ENCODE measurements around the gene DMGDH.
A peak's percentile ranks its signal among the peaks of the same experiment; 100 is the strongest.

DMGDH gene

DNA sequence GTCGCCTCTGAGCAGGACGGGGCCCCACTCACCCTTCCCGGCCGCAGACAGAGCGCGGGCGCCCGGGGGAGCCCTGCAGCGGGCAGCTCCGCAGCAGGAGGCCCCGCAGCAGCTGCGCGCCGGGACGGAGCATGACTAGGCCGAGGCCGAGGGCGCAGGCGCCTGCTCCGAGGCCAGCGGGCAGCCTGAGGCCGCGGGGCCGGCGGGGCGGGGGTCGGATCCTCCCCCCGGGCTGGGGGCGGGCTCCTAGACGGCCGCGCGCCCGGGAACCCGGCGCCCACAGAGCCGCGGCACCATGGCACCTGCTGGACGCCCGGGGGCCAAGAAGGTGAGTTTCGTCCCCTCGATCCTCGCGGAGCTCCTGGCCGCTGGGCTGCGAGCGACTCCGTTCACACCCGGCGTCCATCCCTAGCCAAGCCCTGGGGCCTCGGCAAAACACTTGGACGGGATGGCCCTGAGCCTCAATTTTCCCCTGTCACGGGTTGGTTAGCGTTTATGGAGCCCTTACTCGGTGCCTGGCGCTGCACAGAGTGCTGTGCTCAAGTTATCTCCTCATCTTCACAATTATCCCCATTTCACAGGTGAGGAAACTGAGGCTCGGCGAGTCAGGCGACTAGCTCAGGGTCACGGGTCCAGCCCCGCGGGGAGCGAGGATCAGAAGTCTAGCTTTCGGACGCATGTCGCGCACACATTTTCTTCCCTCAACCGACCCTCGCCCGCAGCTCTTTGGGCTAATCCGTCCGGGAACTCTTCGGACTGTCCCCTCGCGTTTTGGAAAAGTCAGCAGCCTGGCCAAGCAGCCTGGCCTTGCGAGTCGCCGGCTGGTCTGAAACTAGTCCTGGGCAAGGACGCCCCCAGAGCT is at the start of gene DMGDH, which contains the start of gene BHMT2:
TSS of gene DMGDH (minus strand) at position 187 of the 862 bp plus-strand sequence. CDS start at position 133, 54 bp downstream.
TSS of gene BHMT2 (plus strand) at position 280 of the 862 bp plus-strand sequence. CDS start at position 296, 16 bp downstream.
- peak; percentile 7 to 40 for DNase-seq
- TF ChIP-seq POLR2A (IDR thresholded peaks at IDR 0.05; ENCODE audit: low read length), result no peak
- no peak for TF ChIP-seq GATA1 (IDR thresholded peaks at IDR 0.05; ENCODE audit: low read depth, low read length)

DNA sequence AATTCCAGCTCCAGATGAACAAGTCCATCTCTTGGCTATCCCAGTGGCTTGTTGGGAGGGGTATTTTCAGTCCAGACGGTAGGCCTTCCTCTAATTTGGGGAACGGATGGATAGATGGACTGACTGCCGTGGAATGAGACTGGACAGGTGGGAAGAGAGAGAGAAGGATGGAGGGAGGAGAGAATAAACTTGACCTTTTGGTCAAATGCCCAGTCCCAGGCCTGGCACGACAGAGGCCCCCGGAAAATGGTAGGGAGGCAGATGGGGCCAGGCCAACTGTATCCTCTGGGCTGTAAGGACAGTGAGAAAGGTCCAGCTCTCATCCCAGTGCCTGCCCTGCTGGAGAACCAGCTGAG is 43.2 kb upstream of the DMGDH start:
- no peak for TF ChIP-seq GATA1 (IDR thresholded peaks at IDR 0.05; ENCODE audit: low read depth, low read length)
- no peak for TF ChIP-seq POLR2A (IDR thresholded peaks at IDR 0.05; ENCODE audit: low read length)
- no peak for DNase-seq

GRCh38 chr5:79111960-79112702 is 42.7 kb upstream of the DMGDH start:
- no peak for DNase-seq
- TF ChIP-seq POLR2A (IDR thresholded peaks at IDR 0.05; ENCODE audit: low read length) (no peak), GATA1 (IDR thresholded peaks at IDR 0.05; ENCODE audit: low read depth, low read length) (no peak)

GRCh38 chr5:79111387-79111959 is 42.0 kb upstream of the DMGDH start, which contains the start of gene BHMT:
TSS of gene BHMT (plus strand) at chr5:79111809. CDS start at chr5:79111886, 77 bp downstream.
- TF ChIP-seq GATA1 (IDR thresholded peaks at IDR 0.05; ENCODE audit: low read depth, low read length) (no peak), POLR2A (IDR thresholded peaks at IDR 0.05; ENCODE audit: low read length) (no peak)
- DNase-seq, result peak in 1 of 2 experiments; percentile 20

DNA sequence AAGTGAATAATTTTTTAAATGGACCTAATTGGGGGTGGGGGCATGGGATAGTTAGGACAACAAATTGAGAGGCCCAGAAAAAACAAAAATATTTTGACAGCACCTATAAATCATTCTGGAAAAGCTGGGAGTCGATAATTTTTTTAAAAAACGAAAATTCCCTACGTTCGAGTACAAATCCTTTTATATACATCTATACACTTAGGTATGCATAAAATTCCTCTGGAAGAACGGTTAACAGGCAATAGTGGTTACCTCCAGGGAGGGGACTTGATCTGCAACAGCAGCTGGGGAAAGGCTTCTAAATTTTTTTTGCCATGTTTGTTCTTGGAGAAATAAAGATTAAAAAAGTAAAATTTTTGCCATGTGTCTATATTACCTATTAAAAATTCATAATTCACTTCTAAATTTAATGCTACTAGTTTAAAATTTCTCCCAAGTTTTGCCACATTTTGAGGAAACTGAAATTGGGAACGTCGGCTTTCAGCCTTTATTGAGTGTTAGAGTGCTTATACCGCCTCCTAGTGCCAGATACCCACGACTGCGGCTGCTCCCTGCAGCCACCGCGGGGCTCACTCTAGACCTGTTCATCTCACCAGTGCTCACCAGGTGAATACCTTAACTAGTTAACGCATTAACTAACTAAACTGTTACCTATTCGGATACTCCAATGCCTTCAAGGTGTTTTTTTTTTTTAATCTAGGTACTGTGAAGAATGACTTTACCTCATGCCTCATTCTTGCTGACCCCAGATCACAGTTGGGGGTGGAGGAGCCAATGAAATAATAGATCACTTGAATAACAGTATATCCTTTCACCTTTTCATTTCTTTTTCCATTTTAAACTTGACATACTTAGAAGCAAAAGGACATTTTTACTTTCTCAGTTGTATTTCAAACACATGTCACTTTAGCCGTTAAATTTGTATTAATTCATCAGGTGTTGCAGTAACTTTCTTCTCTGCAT is 40.3 kb upstream of the DMGDH start:
- DNase-seq, result peak; percentile 39 to 60
- TF ChIP-seq GATA1 (IDR thresholded peaks at IDR 0.05; ENCODE audit: low read depth, low read length) (no peak), POLR2A (IDR thresholded peaks at IDR 0.05; ENCODE audit: low read length) (no peak)

DNA sequence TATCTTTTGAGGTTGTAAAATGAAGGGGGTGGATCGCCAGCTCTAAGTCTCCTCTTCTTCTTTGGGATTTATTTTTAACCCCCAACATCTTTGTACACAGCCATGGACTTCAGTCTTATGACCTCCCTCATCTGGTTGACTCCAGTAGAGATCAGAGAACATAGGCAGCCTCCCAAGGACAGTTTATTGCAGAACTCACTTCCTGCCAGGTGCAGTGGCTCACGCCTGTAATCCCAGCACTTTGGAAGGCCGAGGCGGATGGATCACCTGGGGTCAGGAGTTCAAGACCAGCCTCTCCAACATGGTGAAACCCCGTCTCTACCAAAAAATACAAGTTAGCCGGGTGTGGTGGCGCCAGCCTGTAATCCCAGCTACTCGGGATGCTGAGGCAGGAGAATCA is 39.3 kb upstream of the DMGDH start:
- TF ChIP-seq GATA1 (IDR thresholded peaks at IDR 0.05; ENCODE audit: low read depth, low read length), result no peak
- no peak for TF ChIP-seq POLR2A (IDR thresholded peaks at IDR 0.05; ENCODE audit: low read length)
- DNase-seq, result no peak

GRCh38 chr5:79108086-79108485 is 38.6 kb upstream of the DMGDH start:
- DNase-seq, result no peak
- TF ChIP-seq POLR2A (IDR thresholded peaks at IDR 0.05; ENCODE audit: low read length) (no peak), GATA1 (IDR thresholded peaks at IDR 0.05; ENCODE audit: low read depth, low read length) (no peak)

DNA sequence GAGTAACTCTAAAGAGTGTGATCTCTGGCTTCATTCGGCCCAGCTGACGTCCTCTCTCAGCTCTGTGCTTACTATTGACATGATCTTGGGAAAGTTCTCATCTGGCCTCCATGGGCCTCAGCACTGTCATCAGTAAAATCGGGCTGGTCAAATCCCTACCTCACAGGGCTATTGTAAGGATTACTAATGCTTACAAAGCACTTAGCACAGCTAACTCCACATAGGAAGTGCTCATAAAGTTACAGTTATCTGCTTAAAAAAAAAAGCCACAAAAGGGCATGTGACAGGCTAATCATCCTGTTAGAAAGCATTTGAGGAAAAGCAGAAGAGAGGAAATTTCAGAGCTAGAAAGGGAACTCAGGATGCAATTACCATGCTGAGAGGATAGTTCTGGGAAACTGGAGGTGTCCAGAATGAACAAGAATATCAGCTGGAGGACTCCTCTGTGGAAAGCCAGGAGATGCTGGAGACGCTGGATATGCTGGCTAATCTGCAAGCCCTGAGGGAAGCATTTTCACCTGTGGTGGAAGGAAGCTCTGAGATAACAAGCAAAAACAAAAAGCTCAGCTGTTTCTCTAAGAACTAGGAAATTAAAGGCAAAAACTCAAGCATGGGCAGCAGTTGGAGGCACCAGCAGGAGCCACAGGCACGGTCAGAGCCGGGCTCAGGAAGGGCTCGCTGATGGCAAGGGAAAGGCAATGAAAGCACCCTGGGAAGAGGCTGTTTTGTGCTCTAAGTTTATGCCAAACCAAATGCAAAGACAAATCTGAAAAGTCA is 37.7 kb upstream of the DMGDH start:
- no peak for DNase-seq
- no peak for TF ChIP-seq POLR2A (IDR thresholded peaks at IDR 0.05; ENCODE audit: low read length)
- no peak for TF ChIP-seq GATA1 (IDR thresholded peaks at IDR 0.05; ENCODE audit: low read depth, low read length)

DNA sequence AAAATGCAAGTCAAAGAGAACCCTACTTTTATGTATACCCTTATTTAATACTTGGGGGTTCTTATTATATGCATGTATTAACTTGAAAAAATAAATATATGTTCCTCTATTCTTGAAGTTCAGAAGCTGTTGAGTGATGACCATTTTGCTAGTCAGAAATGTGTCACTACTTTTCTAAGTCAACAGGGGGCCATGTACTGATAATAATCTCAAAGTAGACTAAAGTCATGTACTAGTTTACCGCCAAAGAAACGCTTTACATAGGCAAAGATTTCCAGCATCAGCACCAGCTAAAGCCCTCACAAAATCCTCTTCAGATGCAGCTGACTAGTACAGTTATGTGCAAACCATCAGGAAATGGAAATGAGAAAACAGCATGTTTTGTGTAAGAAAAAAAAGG is 36.4 kb upstream of the DMGDH start:
- no peak for TF ChIP-seq POLR2A (IDR thresholded peaks at IDR 0.05; ENCODE audit: low read length)
- no peak for TF ChIP-seq GATA1 (IDR thresholded peaks at IDR 0.05; ENCODE audit: low read depth, low read length)
- peak; percentile 8 to 14 for DNase-seq

DNA sequence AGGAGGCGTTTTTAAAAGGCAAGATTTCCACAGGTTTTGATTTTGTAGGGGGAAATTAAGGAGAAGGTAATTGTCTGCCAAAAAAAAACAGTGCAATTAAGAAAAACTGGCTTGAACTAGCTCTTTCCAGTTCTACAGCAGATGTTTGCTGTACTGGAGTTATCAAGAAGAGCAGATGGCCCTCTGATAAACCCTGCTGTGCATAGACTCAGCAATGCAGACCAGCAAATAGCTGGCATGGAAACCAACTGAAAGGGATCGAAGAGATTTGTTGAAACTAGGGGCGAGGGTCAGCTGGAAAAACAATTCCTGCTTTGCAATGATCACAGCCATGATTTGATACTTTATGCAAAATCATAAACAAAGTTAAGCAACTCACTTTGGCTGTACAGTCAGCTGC is 24.3 kb upstream of the DMGDH start:
- no peak for TF ChIP-seq POLR2A (IDR thresholded peaks at IDR 0.05; ENCODE audit: low read length)
- no peak for TF ChIP-seq GATA1 (IDR thresholded peaks at IDR 0.05; ENCODE audit: low read depth, low read length)
- DNase-seq, result peak; percentile 56 to 85

GRCh38 chr5:79091064-79091463 is 21.6 kb upstream of the DMGDH start:
- TF ChIP-seq GATA1 (IDR thresholded peaks at IDR 0.05; ENCODE audit: low read depth, low read length), result no peak
- no peak for TF ChIP-seq POLR2A (IDR thresholded peaks at IDR 0.05; ENCODE audit: low read length)
- no peak for DNase-seq

DNA sequence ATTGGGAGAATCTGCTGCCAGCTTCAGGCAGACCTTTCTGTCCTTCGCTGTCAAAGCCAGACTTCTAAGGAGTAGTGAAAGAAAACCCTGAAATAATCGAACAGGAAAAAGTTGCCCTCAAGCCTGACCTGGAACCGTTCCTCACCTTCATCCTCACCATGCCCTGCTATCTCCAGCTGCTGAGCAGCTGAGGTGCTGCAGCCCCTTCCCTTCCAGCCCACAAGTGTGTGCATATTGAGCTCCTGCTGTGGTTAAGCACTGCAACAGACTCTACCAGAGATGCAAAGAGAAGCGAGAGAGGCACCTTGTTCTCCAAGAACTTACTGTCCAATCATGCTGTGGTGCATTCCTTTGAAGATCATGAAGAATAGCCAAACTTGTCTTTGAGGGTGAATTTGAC is 19.0 kb upstream of the DMGDH start:
- no peak for DNase-seq
- no peak for TF ChIP-seq GATA1 (IDR thresholded peaks at IDR 0.05; ENCODE audit: low read depth, low read length)
- no peak for TF ChIP-seq POLR2A (IDR thresholded peaks at IDR 0.05; ENCODE audit: low read length)

Data from erythroblast (primary cell).